ENCODE measurements around the gene RFT1.

RFT1 gene

DNA sequence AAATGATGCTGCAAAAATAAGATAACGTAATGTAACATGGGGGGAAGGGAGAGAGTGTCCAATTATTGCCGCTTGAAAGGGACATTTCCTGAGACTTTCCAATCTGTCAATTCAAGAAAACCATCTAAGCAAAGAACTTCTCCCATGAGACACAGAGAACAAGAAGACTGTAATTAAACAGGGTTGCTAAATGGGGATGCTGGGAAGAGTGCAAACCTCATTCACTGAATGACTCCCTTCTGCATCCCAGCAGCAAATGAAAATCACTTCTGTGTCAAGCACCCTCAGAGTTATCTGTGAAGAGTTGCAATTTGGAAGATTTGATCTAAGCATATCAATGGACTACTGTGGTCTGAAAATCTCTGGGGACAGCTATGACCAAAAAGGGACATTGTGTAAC, 3.6 kb downstream of the RFT1 start:
- no peak for DNase-seq (ENCODE audit: low read depth in 2 of 2)

DNA sequence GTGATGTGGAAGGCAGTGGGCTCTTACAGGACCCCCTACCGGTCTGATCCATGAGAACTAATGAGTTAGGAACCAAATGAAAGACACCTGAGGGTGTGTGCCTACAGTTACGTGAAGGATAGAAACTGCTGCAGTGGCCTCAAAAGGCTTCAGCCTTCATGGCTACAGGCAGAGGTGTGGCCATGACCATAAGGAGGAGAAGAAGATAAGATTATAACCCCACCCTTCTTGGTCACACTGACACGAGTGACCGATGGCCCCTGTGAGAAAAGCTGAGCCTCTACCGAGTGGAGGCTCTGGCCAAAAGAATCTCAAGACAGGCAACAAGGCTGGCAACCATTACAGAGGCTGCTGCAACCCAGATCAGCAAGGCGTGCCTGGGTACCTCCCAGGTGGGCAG, 6.3 kb downstream of the RFT1 start:
- DNase-seq (ENCODE audit: low read depth in 2 of 2), result no peak

DNA sequence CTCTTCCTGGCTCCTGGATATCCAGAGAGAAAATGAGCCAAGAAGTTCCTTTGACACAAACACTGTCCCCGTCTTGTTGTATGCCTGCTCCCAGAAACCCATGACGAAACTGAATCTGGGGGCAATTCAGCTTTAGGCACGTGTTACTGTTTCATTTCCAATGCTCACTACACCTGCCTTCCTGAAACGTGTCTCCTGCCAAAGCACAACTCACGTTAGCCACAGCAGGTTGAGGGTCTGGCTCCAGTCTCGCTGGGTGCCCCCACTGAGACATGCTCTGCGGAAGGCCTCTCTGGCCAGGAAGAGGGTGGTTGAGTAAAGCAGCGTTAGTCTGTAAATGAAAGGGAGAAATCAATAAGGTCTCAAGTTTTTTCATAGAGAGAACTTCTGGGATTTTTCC, 6.7 kb downstream of the RFT1 start:
- DNase-seq (ENCODE audit: low read depth in 2 of 2), result no peak

DNA sequence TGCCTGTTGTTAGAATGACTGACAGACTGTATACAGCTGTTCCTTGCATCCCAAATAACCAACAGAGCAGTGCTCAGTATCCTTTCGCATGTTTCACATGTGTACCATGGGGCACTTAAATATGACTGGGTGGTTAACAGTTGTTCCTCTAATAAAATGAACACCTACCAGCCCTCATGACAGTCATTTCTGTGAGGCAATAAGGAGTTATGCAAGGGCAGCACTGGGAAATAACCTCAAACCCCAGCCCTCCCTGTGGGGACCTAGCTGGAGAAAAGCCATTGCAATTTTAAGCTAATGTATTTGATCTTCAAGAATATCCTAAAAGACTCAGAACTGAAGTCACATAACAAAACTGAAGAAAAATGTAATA, 7.3 kb downstream of the RFT1 start:
- no peak for DNase-seq (ENCODE audit: low read depth in 2 of 2)

DNA sequence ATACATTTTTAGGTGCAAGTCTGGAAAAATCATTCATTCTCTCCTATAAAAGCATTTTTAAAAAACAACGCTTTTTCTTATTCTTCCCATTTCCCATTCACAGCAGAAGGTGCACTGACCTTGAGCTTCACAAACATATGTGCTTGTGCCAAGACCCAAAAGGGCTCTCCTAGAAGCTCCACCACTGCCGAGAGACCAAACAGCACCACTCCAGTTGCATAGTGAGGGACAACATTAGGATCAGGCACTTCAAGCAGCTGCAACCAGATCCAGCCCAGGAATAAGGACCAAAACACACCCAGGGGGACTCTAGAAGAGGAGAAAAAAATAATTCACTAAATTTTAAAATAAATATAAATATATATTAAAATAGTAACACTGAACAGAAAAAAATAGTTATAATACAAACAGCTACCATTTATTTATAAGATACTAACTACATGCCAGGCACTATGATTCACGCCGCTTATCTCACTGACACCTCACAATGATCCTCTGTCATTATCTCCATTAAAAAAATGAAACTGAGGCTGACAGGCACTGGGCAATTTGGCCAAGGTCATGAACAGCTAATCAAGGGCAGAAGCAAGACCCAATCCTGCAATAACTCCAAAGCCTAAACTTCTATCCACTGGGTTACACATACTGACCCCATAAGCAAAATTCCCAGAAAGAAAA, 7.8 kb downstream of the RFT1 start:
- DNase-seq (ENCODE audit: low read depth in 2 of 2), result no peak

DNA sequence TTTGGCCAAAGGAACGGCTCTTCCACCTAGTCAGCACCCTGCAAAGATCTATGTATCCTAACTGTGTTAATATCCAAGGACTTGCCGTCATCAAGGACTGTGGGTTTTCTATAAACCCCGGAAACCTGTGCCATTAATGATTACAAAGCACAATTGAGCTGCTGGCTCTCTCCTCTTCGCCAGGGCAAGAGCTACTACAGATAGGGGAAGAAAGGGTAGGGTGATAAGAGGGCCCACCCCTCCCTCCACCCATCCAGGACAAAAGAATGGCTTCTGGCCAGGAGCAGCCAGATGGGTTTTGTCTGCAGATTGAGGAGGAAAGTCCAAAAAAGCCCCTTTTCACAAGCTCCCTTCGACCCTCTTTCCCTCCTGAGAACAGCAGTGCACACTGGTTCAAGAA, 9.9 kb downstream of the RFT1 start:
- no peak for DNase-seq (ENCODE audit: low read depth in 2 of 2)

DNA sequence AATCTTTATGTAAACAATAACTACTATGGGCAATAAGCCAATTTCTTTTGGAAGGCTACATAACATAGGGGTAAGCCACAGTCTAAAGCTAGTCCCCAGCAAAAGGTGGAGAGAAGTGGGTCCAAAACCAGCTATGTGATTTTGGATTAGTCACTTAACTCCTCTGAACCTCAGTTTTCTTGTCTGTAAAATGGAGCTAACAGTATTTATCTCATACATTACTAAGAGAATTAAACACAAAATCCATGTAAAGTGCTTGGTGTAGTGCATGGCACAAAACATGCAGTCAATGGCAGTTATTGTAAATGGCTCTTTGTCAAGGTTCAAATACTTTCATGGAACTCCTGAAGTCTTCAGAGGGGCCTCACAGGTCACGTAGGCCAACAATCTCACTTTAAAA, 13.3 kb downstream of the RFT1 start:
- DNase-seq (ENCODE audit: low read depth in 2 of 2), result no peak

DNA sequence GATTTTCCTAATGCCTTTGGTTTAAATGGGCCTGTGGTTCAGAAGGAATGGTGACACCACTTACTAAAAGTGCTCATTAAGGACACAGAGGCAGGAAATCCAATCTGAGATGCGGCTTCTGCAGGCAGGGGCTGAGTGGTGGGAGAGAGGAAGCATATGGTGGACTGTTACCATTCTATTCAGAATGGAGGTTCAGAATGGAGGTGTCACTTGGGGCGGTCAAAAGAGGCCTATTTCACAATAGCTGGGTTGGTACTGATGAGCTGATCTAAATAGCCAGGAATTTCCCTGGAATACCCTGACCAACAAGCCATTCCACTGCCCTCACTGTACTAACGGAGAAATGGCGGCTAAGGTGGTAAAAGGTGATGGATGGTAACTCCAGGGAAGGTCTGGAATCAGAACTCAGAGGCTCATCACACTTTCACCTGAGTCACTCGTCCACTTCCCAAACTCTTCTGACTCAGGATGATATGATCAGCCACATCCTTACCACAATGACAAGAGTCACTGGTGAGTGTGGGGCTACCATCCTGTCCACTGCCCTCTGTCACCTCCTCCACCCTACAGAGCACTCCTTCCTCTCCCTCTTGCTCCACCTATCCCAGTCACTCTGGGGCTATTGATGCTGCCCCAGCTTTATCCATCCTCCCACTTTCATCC, 15.7 kb downstream of the RFT1 start:
- no peak for DNase-seq (ENCODE audit: low read depth in 2 of 2)

DNA sequence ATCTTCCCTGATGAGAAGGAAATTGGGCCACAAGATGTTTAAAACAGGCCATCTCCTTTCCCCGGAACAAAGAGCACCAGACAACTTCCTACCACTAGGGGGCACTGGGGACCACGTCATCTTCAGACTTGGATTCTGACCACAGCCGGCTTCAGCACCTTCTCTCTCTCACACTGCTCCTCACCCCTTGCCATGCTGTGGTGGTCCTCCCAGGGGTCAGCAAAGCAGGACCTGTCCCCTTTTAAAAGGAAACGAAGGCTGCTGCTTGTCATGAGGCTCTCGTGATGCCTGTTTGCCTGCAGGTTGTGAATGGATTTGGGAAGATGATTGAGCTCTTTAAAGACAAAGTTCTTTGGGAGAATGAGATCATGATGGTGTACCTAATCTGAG, 16.2 kb downstream of the RFT1 start:
- DNase-seq (ENCODE audit: low read depth in 2 of 2), result no peak

DNA sequence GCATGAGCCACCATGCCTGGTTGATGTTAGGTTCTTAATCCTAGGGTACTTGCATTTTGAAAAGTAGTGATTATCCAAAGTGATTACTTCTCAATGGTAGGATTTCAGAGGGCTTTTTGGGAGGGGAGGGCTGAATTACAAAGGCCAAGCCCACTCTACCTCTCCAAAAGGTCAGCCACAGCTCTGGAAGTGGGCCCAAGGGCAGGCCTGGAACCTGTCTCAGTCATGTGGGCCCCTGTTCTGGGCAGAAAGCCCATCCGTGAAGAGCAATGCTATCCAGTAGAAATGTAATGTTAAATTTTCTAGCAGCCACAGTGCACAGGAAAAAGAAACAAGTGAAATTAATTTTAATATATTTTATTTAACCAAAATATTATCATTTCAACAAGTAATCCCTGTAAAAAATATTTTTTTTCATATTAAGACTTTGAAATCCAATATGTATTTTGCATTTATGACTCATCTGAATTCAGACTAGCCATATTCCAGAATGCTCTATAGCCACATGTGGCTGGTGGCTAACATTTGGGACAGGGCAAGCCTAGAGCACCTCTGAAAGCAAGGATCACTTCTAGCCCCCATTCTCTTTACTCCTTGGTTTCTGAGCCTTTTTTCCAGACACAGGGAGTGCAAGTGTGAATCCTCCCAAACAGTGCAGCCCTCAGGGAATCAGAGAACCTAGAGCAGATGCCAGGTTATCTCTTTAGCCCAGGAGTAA, 16.8 kb downstream of the RFT1 start:
- no peak for DNase-seq (ENCODE audit: low read depth in 2 of 2)

DNA sequence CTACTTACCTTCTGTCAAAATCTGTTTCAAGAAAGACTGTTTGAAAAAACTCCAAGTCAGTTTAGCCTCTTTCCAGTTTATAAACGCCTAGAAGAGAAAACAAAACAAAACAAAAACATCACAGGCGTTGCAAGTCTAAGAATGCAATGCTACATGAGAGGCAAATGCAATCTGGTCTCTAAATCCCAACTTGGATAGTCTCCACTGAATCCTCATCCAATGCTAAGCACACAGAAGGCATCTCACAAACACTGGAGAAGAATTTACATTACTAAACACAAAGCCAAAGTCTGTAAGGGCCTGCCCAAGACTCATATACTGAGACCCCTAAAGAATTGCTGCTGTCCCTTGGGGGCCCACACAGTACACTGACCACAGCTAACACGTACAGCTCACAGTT, 18.4 kb downstream of the RFT1 start:
- no peak for DNase-seq (ENCODE audit: low read depth in 2 of 2)

DNA sequence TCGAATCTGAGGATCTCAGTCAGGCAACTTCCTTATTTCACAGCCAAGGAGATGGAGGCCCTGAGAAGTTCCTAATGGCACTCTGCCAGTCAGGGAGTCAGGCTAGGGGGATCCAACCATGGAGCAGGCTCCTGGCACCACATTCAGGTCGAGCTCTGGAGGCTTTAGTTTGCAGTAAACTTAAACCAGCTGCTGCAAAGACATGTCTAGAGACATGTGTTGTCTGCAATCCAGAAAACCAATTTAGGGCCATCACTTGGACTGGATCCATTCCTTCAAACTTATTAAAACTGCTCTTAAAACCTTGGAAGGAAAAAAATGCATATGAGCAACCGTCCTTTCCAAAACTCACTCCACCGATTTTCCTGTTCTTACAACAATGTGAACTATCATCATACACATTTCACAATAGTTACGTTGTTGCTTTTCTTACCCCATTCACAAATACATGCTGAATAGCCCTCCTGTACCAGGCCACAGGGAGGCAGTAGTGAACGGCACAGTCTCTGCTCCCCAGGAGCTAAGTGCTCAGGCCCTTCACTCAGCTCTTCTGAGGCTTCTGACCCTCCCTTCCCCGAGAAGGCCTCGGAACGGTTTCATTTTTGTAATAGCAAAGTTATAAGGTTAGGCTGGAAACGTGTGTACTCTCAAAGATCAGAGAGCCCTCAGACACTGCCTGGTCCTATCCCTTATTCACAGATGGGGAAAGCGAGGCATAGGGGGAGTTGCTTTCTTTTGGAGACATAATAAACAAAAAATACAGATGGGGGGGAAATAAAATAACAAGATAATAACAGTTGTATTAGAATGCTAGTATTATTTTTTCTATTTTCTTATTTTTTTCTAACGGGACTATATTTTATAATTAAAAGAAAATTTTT, 20.1 kb downstream of the RFT1 start:
- DNase-seq (ENCODE audit: low read depth in 2 of 2), result peak; percentile 56 to 62

DNA sequence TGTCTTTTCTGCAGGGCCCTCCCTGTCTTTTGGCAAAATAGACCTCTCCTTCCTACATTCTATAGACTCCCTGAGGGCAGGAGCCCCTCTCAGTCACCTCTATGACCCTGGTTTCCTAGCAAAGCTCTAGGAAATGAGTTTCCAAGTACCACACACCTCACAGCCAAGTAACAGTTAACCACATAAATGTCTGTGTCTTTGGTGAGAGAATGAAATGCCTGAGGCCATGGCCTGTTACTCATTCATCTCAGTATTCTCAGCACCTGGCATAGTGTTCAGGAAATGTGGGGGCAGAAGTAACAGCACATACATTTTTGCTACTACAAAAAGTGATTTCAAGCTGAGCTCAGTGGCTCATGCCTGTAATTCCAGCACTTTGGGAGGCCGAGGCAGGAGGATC, 21.0 kb downstream of the RFT1 start:
- DNase-seq (ENCODE audit: low read depth in 2 of 2), result peak in 1 of 2 experiments; percentile 21

DNA sequence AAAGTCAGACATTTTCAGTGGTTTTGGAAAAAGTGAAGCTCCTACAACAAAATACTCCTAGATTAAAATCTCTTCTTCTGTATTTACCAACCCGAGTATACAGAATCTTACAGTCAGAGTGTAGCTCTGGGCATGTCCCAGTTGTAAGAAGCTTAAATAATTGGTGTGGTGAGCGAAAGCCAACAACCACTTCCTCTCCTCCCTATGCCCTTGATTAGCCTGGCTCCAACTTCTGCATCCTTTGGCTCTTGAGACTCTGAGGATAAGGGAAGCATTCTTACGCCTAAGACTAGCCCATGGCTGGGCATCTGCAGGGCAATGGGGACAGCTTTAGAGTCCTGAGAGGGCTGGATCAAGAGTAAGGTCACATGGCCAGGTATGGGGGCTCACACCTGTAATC, 25.5 kb downstream of the RFT1 start:
- DNase-seq (ENCODE audit: low read depth in 2 of 2), result no peak

DNA sequence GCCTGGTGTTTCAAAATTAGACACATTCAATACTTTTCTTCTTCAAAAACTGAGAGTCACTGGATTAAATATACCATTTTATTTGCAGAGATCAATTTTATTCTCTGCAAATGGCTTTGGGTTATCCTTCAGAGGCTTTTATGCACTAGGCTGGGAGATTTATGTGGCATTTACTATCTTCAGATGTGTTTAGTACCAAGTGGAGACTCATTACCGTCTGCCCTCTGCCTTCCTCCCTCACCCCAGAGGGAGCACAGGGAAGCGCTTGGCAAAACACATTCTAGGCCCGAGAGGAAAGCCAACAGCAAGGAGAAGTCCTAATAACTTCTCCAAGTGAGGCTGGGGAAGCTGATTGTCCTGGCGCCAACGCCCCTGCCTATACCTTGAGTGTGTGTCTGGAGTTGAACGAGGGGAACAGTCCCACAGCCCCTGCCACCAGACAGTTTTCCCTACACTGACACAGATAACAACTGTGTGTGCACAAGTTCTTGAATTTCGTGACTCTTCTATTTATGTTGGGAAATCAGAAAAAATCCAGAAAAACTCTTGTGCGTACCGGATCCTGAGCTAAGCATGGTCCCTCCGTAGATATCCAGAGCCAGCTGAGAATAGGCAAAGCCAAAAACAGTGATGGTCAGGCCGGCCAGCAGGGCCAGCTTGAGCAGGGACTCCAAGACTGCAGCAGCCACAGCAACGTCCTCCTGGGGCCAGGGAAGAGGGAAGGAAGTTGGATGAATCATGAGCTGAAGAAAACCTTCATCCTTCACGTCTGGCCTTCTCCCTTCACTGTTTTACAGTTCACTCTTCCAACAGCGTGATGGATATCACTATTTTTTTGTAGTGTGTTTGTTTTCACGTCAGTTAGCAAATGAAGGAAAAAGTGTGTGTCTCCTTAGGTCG, 26.6 kb downstream of the RFT1 start:
- DNase-seq (ENCODE audit: low read depth in 2 of 2), result no peak

DNA sequence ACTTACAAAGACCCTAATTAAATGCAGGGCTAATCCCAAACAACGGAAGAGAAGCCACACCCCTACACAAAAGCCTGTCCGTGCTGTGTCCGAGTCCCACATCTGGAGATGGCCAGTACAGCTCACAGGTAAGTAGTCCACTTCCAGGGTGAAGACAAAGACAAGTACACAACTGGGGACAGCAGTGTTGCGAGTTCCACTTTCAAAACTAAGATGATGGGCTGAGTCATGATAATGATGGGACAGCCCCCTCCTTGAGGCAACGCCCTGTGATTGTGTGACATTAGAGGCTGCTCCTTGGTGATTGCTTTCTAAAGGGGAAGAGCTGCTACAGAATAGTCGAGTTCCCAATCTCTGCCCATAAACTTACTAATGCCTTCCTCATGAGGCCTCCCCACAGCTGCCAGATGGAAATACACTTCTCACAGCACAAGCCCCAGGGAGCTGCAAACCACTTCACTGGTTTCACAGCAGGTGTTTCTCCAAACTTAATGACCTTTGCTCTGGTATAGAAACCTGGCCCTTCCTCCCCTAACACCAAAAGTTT, 27.6 kb downstream of the RFT1 start:
- DNase-seq (ENCODE audit: low read depth in 2 of 2), result no peak

DNA sequence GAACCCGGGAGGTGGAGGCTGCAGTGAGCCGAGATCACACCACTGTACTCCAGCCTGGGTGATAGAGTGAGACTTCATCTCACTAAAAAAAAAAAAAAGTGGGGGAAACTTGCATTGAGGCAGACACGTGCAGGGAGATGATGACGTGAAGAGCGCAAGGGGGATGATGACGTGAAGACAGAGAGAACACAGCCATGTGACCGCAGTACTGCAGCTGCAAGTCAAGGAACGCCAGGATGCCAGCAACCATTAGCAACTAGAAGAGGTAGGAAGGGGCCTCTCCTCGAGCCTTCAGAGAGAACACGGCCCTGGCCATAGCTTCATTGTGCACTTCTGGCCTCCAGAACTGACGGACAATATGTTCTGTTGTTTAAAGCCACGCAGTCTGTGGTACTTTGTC, 28.3 kb downstream of the RFT1 start:
- DNase-seq (ENCODE audit: low read depth in 2 of 2), result no peak

DNA sequence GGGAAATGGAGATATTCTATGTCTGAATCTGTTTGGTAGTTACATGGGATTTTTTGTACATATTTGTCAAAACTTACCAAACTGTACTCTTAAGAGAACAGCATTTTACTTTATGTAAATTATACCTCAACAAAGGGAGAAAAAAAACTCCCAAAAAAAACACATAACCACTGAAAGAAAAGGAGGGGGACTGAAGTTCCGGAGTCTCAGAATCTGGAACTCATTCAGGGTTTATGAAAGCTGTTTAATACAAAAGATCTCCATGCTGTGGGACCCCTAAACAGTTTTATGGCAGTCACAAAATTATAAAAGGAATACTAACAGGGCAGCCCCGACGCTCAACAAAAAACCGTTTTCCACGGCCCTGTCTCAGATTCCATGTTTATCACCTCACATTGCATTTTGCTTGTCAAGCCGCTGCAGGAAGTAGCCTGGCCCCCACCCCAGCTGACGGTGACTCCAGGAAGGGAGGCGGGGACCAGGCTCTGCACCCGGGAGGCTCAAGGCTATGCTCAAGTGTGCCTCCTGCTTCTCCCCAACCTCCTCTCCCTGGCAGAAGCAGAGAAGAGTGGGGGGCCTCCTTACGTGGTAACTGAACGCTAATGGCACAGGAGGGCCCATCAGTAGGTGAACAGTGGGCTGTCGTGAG, 29.3 kb downstream of the RFT1 start:
- DNase-seq (ENCODE audit: low read depth in 2 of 2), result no peak

DNA sequence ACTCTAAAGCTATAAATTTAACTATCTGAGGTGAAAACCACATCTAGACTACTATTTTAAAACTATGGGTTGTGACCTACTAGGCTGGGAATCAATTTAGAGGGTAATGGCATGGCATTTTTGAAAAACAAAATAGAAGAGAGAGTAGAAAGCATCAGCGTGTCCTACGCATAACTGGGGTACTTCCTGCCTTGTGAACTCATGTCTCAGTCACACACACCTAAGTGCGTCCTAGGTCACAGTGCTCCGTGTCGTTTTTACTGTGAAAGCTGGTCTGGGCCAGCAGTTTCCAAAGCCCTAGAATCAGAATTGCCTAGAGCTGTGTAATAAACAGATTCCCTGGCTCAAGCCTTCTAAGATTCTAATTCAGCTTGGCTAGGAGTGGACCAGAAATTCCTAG, 32.3 kb downstream of the RFT1 start:
- no peak for DNase-seq (ENCODE audit: low read depth in 2 of 2)

DNA sequence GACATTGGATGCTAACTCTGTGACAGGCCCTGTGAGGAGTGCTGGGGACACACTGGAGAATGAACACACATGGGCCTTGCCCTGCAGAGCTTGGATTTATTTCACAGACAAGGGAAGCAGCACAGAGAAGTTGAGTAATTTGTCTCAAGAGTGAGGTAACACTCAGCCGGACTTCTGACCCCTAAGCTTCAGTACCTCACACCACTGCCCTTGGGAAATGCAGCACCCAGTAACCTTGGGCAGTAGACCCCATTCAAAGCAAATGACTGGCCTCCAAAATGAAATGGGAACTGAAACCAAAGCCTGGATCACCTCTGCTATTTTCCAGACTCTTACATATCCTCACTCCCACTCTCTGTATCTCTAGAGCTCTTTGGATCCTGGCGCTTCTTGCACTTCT, 37.3 kb downstream of the RFT1 start:
- DNase-seq (ENCODE audit: low read depth in 2 of 2), result no peak
